Middle frontal gyrus (tissue), 1 donor: ENCODE data around the gene NUP210.

ENCODE experiments used
- DNase-seq: peaks from one replicate; pipeline ENCODE4 v3.0.0-alpha.2; 2015; ENCODE audit warnings: low spot score; ENCODE audit errors: extremely low spot score

The NUP210 gene

GRCh38 chr3:13276438-13277195 lies 143.5 kb downstream of the NUP210 start:
- no peak for DNase-seq

GRCh38 chr3:13275376-13276005 lies 144.6 kb downstream of the NUP210 start:
- DNase-seq: no peak

- no peak for DNase-seq
Observed at GRCh38 chr3:13274551-13275332, 145.4 kb downstream of the NUP210 start.

GRCh38 chr3:13274125-13274524 lies 146.0 kb downstream of the NUP210 start:
- DNase-seq: no peak

- DNase-seq: no peak
Observed at GRCh38 chr3:13273604-13274105, 146.5 kb downstream of the NUP210 start.

GRCh38 chr3:13272831-13273603 lies 147.1 kb downstream of the NUP210 start:
- no peak for DNase-seq

- DNase-seq: no peak
Observed at GRCh38 chr3:13269711-13270378, 150.3 kb downstream of the NUP210 start.

- no peak for DNase-seq
Observed at GRCh38 chr3:13268961-13269441, 151.1 kb downstream of the NUP210 start.

GRCh38 chr3:13268120-13268519 lies 152.0 kb downstream of the NUP210 start:
- no peak for DNase-seq

- DNase-seq: no peak
Observed at GRCh38 chr3:13266651-13267362, 153.3 kb downstream of the NUP210 start.
